Lower leg skin (tissue), 4 donors: Measurements from ENCODE around the gene EXOC6B. TPM values are rescaled to one million over a fixed set of nuclear protein-coding genes. Genes with fewer than 3 reads are reported as not detected.

ENCODE experiments used
- DNase-seq, 2 donors: peaks; one replicate each; pipeline ENCODE4 v3.0.0-alpha.2; 2019; ENCODE audit warnings: low spot score in 2 of 2
- H3K4me3 ChIP-seq: fragments of 200-600 bp; sonication (generic); 2 replicates; pipeline ENCODE4 v1.5.1; 2017; ENCODE audit warnings: mild to moderate bottlenecking, low read depth; ENCODE audit not compliant: poor library complexity, severe bottlenecking
- CTCF ChIP-seq, 3 donors: fragments of 450-650 bp; IDR thresholded peaks; one replicate each; pipeline ENCODE4 v1.5.1; 2016; ENCODE audit warnings: antibody characterized with exemption in 3 of 3, mild to moderate bottlenecking in 3 of 3, moderate library complexity in 2 of 3
- POLR2A ChIP-seq, 2 donors: fragments of 450-650 bp; IDR thresholded peaks; one replicate each; pipeline ENCODE4 v1.6.1; 2016 to 2017; ENCODE audit warnings: antibody characterized with exemption in 2 of 2, mild to moderate bottlenecking in 1 of 2, moderate library complexity in 1 of 2
- WGBS, 2 donors: methylation state at CpG; one replicate each; pipeline ENCODE4 v1.1.5; 2018; 5-methylcytosine and 5-hydroxymethylcytosine counted together
- intact Hi-C: fragments of 100-400 bp; cut with DNase I; formaldehyde crosslinking; loops from one replicate; pipeline ENCODE4 v1.15.0; 2023; ENCODE audit warnings: low total_unique reads
- total RNA-seq, 4 donors: library from RNA; depleted of rRNA; stranded (reverse); fragments of >200 nt; gene quantifications; one replicate each; pipeline ENCODE4 v1.1.0, GENCODE V29; 2016

Gene EXOC6B
- total RNA-seq, 4 donors from 2014 or later, result 85.8 to 164 (median 103) TPM

- DNase-seq, result no peak
- WGBS, 2 donors, result 82 to 88% methylated on average over 1 of the region's 1 CpG
- TF ChIP-seq CTCF (IDR thresholded peaks at IDR 0.05) (no peak), POLR2A (IDR thresholded peaks at IDR 0.05) (no peak)
- no peak overlapping the region for H3K4me3 ChIP-seq
- intact Hi-C loops, result no loop called here
Observed at GRCh38 chr2:72270556-72271275, 555.1 kb downstream of the EXOC6B start.

- intact Hi-C loops, result no loop called here
Observed at GRCh38 chr2:72263776-72264060, 562.1 kb downstream of the EXOC6B start.

GRCh38 chr2:72263043-72263775 is 562.6 kb downstream of the EXOC6B start:
- intact Hi-C loops, result no loop called here
- H3K4me3 ChIP-seq, result no peak overlapping the region
- TF ChIP-seq POLR2A (IDR thresholded peaks at IDR 0.05) (no peak), CTCF (IDR thresholded peaks at IDR 0.05) (no peak)
- 78 to 80% methylated on average over 4 of the region's 4 CpGs for WGBS, 2 donors
- DNase-seq, result no peak

More at GRCh38 chr2:72263776-72264060, 562.1 kb downstream of the EXOC6B start:
- TF ChIP-seq POLR2A (IDR thresholded peaks at IDR 0.05) (no peak), CTCF (IDR thresholded peaks at IDR 0.05) (no peak)
- no peak overlapping the region for H3K4me3 ChIP-seq
- DNase-seq, result no peak

- 78 to 83% methylated on average over 2 of the region's 2 CpGs for WGBS, 2 donors
- TF ChIP-seq CTCF (IDR thresholded peaks at IDR 0.05), result no peak
- no peak for TF ChIP-seq POLR2A (IDR thresholded peaks at IDR 0.05)
- DNase-seq, result no peak
- no peak overlapping the region for H3K4me3 ChIP-seq
- intact Hi-C loops, result no loop called here
Observed at GRCh38 chr2:72261076-72261475, 564.8 kb downstream of the EXOC6B start.

- intact Hi-C loops, result no loop called here
- DNase-seq, result no peak
- TF ChIP-seq CTCF (IDR thresholded peaks at IDR 0.05) (no peak), POLR2A (IDR thresholded peaks at IDR 0.05) (no peak)
- 87 to 91% methylated on average over 1 of the region's 1 CpG for WGBS, 2 donors
- no peak overlapping the region for H3K4me3 ChIP-seq
Observed at GRCh38 chr2:72255540-72255939, 570.3 kb downstream of the EXOC6B start.
